Thoracic aorta (tissue), 2 donors: Measurements from ENCODE around the gene ABCA13. TPM values are rescaled to one million over a fixed set of nuclear protein-coding genes. Genes with fewer than 3 reads are reported as not detected.

Experiments used
- ATAC-seq: fragments of 150-250 bp; one replicate; pipeline ENCODE4 v1.8.0; 2017; ENCODE audit warnings: low read depth; ENCODE audit not compliant: insufficient number of reproducible peaks, low FRiP score
- DNase-seq: peaks from one replicate; pipeline ENCODE4 v3.0.0-alpha.2; 2020; ENCODE audit warnings: low spot score
- H3K27ac ChIP-seq, 2 donors: fragments of 200-600 bp; sonication (generic); 1 replicate in 1 of 2; 2 replicates in 1 of 2; pipeline ENCODE4 v1.5.1; 2016; ENCODE audit warnings: mild to moderate bottlenecking in 2 of 2, moderate library complexity in 2 of 2
- H3K27me3 ChIP-seq: fragments of 200-600 bp; sonication (generic); replicated peaks from 2 replicates; pipeline ENCODE4 v1.6.0; 2016; ENCODE audit warnings: mild to moderate bottlenecking; ENCODE audit not compliant: insufficient read depth
- H3K36me3 ChIP-seq: fragments of 200-600 bp; sonication (generic); one replicate; pipeline ENCODE4 v1.5.1; 2016
- H3K4me1 ChIP-seq, 2 donors: fragments of 200-600 bp; sonication (generic); 1 replicate in 1 of 2; 2 replicates in 1 of 2; pipeline versions ENCODE4 v1.5.1 to v1.6.0; 2016; ENCODE audit warnings: low read depth in 2 of 2, mild to moderate bottlenecking in 1 of 2; ENCODE audit not compliant: control insufficient read depth in 1 of 2
- H3K4me3 ChIP-seq: fragments of 200-600 bp; sonication (generic); 2 replicates; pipeline ENCODE4 v1.5.1; 2016; ENCODE audit warnings: mild to moderate bottlenecking
- H3K9me3 ChIP-seq: fragments of 200-600 bp; sonication (generic); 2 replicates; pipeline ENCODE4 v1.5.1; 2016
- CTCF ChIP-seq: fragments of 200-600 bp; sonication (generic); IDR thresholded peaks from one replicate; pipeline ENCODE4 v1.5.1; 2019; ENCODE audit warnings: antibody characterized with exemption
- total RNA-seq, 2 donors: library from RNA; depleted of rRNA; stranded (reverse); fragments of >200 nt; gene quantifications; one replicate each; pipeline versions ENCODE4 v1.1.0 to v1.2.3, GENCODE V29; 2016

The ABCA13 gene
- total RNA-seq, 2 donors from 2014 or later: not detected

DNA sequence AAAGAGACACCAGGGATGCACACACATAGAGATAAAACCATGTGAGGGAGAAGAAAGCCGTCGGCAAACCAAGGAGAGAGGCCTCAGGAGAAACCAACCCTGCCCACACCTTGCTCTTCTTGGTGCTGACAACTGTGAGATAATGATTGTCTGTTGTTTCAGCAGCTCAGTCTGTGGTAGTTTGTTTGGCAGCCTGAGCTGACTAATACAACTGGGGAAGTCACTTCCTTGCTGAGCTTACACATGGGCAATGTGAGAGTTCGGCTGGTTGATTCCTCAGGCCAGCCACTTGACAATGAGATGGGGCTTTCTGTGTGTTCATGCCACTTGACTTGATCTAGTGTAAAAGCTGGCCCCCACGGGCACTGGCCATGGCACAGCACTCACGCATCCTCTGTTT is 271.8 kb downstream of the ABCA13 start:
- no peak for TF ChIP-seq CTCF
- H3K4me1 ChIP-seq: no peaks in the 10 kb centered on the region
- DNase-seq (no peak), ATAC-seq (no peak)
- H3K4me3 ChIP-seq: no peak overlapping the region
- no peaks in the 10 kb centered on the region for H3K9me3 ChIP-seq
- H3K27ac ChIP-seq: no peak overlapping the region
- H3K27me3 ChIP-seq: no peaks in the 10 kb centered on the region
- no peaks in the 10 kb centered on the region for H3K36me3 ChIP-seq

GRCh38 chr7:48446721-48447120 is 275.5 kb downstream of the ABCA13 start:
- ATAC-seq: no peak
- Histone ChIP-seq H3K27ac (no peak overlapping the region), H3K27me3 (no peaks in the 10 kb centered on the region), H3K36me3 (no peaks in the 10 kb centered on the region), H3K4me3 (no peak overlapping the region), H3K4me1 (no peaks in the 10 kb centered on the region), H3K9me3 (no peaks in the 10 kb centered on the region)
- no peak for DNase-seq
- no peak for TF ChIP-seq CTCF

DNA sequence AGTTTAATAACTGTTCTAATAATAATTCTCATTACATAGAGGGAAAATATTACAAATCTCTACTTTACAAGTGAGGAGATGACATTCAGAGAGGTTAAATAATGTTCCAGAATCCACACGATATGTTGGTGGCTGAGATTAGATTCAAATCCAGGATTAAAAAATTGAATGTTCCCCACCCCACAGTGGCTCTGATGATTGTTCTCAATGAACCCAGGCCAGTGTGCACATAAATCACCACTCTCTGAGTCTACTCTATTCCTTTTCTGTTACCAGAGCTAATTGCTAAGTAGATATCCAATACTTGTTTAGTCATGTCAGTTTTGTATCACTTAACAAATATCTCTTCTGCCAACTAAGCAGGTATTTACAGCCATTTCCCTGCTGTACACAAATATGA is 281.0 kb downstream of the ABCA13 start:
- DNase-seq (no peak), ATAC-seq (no peak)
- no peak for TF ChIP-seq CTCF
- Histone ChIP-seq H3K4me1 (no peaks in the 10 kb centered on the region), H3K4me3 (no peak overlapping the region), H3K9me3 (no peaks in the 10 kb centered on the region), H3K36me3 (no peaks in the 10 kb centered on the region), H3K27ac (no peak overlapping the region), H3K27me3 (no peaks in the 10 kb centered on the region)

- H3K27ac ChIP-seq: no peak overlapping the region
- H3K4me1 ChIP-seq: no peaks in the 10 kb centered on the region
- no peak overlapping the region for H3K4me3 ChIP-seq
- no peaks in the 10 kb centered on the region for H3K27me3 ChIP-seq
- ATAC-seq: no peak
- DNase-seq: no peak
- TF ChIP-seq CTCF: no peak
- H3K9me3 ChIP-seq: no peaks in the 10 kb centered on the region
- no peaks in the 10 kb centered on the region for H3K36me3 ChIP-seq
These were observed 283.5 kb downstream of the ABCA13 start for GRCh38 chr7:48454750-48455192.

DNA sequence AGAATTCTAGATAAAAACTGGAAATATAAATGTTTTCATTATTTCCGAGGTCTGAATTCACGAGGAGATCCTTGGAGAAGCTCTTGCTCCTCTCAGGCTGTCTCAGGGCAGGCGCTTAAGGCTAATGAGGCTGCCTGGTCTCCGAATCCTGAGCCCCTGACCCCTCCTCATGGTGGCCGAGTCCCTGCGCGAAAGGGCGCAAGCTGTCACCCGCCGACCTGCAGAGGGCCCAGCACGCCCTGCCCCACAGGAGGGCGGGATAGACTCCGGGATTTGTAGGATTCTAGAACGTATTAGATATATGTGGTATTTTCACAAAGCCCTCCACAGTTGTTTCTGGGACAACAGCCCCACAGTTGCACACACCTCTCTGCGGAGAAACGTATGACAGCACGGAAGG is 284.1 kb downstream of the ABCA13 start:
- ATAC-seq (no peak), DNase-seq (no peak)
- Histone ChIP-seq H3K4me3 (no peak overlapping the region), H3K4me1 (no peaks in the 10 kb centered on the region), H3K27me3 (no peaks in the 10 kb centered on the region), H3K36me3 (no peaks in the 10 kb centered on the region), H3K9me3 (no peaks in the 10 kb centered on the region), H3K27ac (no peak overlapping the region)
- TF ChIP-seq CTCF: no peak
